Thoracic aorta (tissue), 2 donors: ENCODE measurements around the gene CPT1B. TPM values are rescaled to one million over a fixed set of nuclear protein-coding genes. Genes with fewer than 3 reads are reported as not detected.
"Not testable (repeated sequence)": the region's sequence is repeated elsewhere in the genome, so short reads cannot be mapped to it uniquely, and the experiment has no call there.

ENCODE experiments used
- ATAC-seq: fragments of 150-250 bp; one replicate; pipeline ENCODE4 v1.8.0; 2017; ENCODE audit warnings: low read depth; ENCODE audit not compliant: insufficient number of reproducible peaks, low FRiP score
- DNase-seq: peaks from one replicate; pipeline ENCODE4 v3.0.0-alpha.2; 2020; ENCODE audit warnings: low spot score
- H3K27ac ChIP-seq, 2 donors: fragments of 200-600 bp; sonication (generic); 1 replicate in 1 of 2; 2 replicates in 1 of 2; pipeline ENCODE4 v1.5.1; 2016; ENCODE audit warnings: mild to moderate bottlenecking in 2 of 2, moderate library complexity in 2 of 2
- H3K27me3 ChIP-seq: fragments of 200-600 bp; sonication (generic); replicated peaks from 2 replicates; pipeline ENCODE4 v1.6.0; 2016; ENCODE audit warnings: mild to moderate bottlenecking; ENCODE audit not compliant: insufficient read depth
- H3K36me3 ChIP-seq: fragments of 200-600 bp; sonication (generic); one replicate; pipeline ENCODE4 v1.5.1; 2016
- H3K4me1 ChIP-seq, 2 donors: fragments of 200-600 bp; sonication (generic); 1 replicate in 1 of 2; 2 replicates in 1 of 2; pipeline versions ENCODE4 v1.5.1 to v1.6.0; 2016; ENCODE audit warnings: low read depth in 2 of 2, mild to moderate bottlenecking in 1 of 2; ENCODE audit not compliant: control insufficient read depth in 1 of 2
- H3K4me3 ChIP-seq: fragments of 200-600 bp; sonication (generic); 2 replicates; pipeline ENCODE4 v1.5.1; 2016; ENCODE audit warnings: mild to moderate bottlenecking
- H3K9me3 ChIP-seq: fragments of 200-600 bp; sonication (generic); 2 replicates; pipeline ENCODE4 v1.5.1; 2016
- CTCF ChIP-seq: fragments of 200-600 bp; sonication (generic); IDR thresholded peaks from one replicate; pipeline ENCODE4 v1.5.1; 2019; ENCODE audit warnings: antibody characterized with exemption
- total RNA-seq, 2 donors: library from RNA; depleted of rRNA; stranded (reverse); fragments of >200 nt; gene quantifications; one replicate each; pipeline versions ENCODE4 v1.1.0 to v1.2.3, GENCODE V29; 2016

The CPT1B gene
- total RNA-seq, 2 donors from 2014 or later: 14.6 to 21.4 TPM

GRCh38 chr22:50545522-50546325 is 32.5 kb downstream of the CPT1B start, which contains the start of gene KLHDC7B:
KLHDC7B (plus strand) TSS chr22:50545899; CDS start chr22:50546244, 345 bp downstream.
- no peaks in the 10 kb centered on the region for H3K27me3 ChIP-seq
- H3K9me3 ChIP-seq: no peaks in the 10 kb centered on the region
- no peaks in the 10 kb centered on the region for H3K36me3 ChIP-seq
- DNase-seq (no peak), ATAC-seq (no peak)
- no peak within 1 kb of the TSS for H3K27ac ChIP-seq
- no peak within 1 kb of the TSS for H3K4me3 ChIP-seq
- no peak for TF ChIP-seq CTCF
- H3K4me1 ChIP-seq: peaks cover 5 to 22% of the 10 kb centered on the region in 2 donors

- ATAC-seq (no peak), DNase-seq (no peak)
- Histone ChIP-seq H3K4me1 (peaks cover 5 to 22% of the 10 kb centered on the region in 2 donors), H3K4me3 (peak overlapping the region; percentile 54), H3K36me3 (no peaks in the 10 kb centered on the region), H3K9me3 (no peaks in the 10 kb centered on the region), H3K27ac (no peak overlapping the region), H3K27me3 (no peaks in the 10 kb centered on the region)
- no peak for TF ChIP-seq CTCF
Observed at GRCh38 chr22:50544746-50545253, 33.4 kb downstream of the CPT1B start.

GRCh38 chr22:50544078-50544745 is 34.0 kb downstream of the CPT1B start:
- H3K27me3 ChIP-seq: no peaks in the 10 kb centered on the region
- peaks cover 7 to 22% of the 10 kb centered on the region in 2 donors for H3K4me1 ChIP-seq
- no peak for DNase-seq
- H3K36me3 ChIP-seq: no peaks in the 10 kb centered on the region
- no peak for ATAC-seq
- TF ChIP-seq CTCF: no peak
- H3K4me3 ChIP-seq: peak overlapping the region; percentile 54
- H3K27ac ChIP-seq: no peak overlapping the region
- no peaks in the 10 kb centered on the region for H3K9me3 ChIP-seq

GRCh38 chr22:50542416-50542927 is 35.8 kb downstream of the CPT1B start:
- DNase-seq (no peak), ATAC-seq (no peak)

GRCh38 chr22:50541667-50542026 is 36.6 kb downstream of the CPT1B start:
- H3K27ac ChIP-seq: peak overlapping the region; percentile 12 to 48
- H3K36me3 ChIP-seq, H3K27me3 ChIP-seq, ATAC-seq, H3K4me3 ChIP-seq, H3K9me3 ChIP-seq, DNase-seq: not testable (repeated sequence)
- peaks cover 9 to 11% of the 10 kb centered on the region in 2 donors for H3K4me1 ChIP-seq

More at GRCh38 chr22:50542416-50542927, 35.8 kb downstream of the CPT1B start:
- Histone ChIP-seq H3K4me1 (peaks cover 9 to 11% of the 10 kb centered on the region in 2 donors), H3K27ac (no peak overlapping the region), H3K9me3 (no peaks in the 10 kb centered on the region), H3K36me3 (no peaks in the 10 kb centered on the region), H3K27me3 (no peaks in the 10 kb centered on the region), H3K4me3 (no peak overlapping the region)
- TF ChIP-seq CTCF: no peak
